NCI-H345 (cell line): ENCODE measurements around the gene ST6GALNAC1.

Experiments used
- DNase-seq: peaks from one replicate; lab custom pipeline; 2025; lab: John Stamatoyannopoulos, UW

Gene ST6GALNAC1

DNA sequence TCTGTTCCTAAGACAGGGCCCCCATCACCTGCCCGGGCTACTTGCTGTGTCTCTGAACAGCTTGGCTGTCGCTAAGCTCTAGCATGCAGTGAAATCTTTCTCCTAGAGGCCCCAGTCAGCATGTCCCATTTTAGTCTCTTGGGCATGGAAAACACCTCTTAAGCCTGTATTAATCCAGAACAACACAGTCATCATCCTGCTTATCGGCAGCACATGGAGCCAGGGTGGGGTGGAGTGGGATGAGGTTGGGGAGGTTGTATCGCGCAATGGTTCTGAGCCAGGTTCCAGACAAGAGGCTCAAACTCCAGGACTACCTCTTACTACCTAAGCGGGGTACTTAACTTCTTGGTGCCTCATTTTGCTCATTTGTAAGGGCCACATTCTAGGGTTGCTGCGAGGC lies 65.7 kb downstream of the ST6GALNAC1 start:
- no peak for DNase-seq

- DNase-seq, result no peak
These were observed 67.4 kb downstream of the ST6GALNAC1 start for GRCh38 chr17:76576189-76576588.

DNA sequence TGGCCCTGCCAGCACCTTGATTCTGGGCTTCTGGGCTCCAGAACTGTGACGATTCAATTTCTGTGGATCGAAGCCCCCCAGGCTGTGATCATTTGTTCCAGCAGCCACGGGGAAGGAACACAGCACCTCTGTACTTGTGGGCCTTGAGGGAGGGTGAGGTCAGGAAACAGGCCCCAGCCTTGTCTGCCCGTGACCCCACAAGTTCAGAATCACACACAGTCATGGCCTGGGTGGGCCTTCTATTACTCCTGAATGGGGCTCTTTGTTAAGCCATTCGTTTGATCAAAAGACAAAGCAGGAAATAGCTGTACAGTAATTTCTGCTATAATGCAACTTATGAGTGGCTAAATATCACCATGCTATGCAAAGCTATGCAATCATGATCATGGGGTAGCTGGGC lies 68.0 kb downstream of the ST6GALNAC1 start:
- no peak for DNase-seq
